ENCODE measurements around the gene XYLB. TPM values are rescaled to one million over a fixed set of nuclear protein-coding genes. Genes with fewer than 3 reads are reported as not detected.
"Not testable (repeated sequence)": the region's sequence is repeated elsewhere in the genome, so short reads cannot be mapped to it uniquely, and the experiment has no call there.

The XYLB gene
- total RNA-seq, 6 experiments from 2014 or later, result 26.2 to 48.3 (median 36.6) TPM

- Histone ChIP-seq H3K36me3 (no peaks in the 10 kb centered on the region), H3K4me1 (no peaks in the 10 kb centered on the region), H3K9me3 (no peaks in the 10 kb centered on the region), H3K27ac (no peak overlapping the region), H3K27me3 (no peaks in the 10 kb centered on the region), H3K4me3 (no peak overlapping the region)
- DNase-seq, result no peak
- WGBS (ENCODE audit: insufficient coverage, low coverage, low lambda C conversion rate, missing lambda C conversion rate), result 81% methylated on average over 4 of the region's 10 CpGs
- no peak for ATAC-seq
- TF ChIP-seq POLR2A (IDR thresholded peaks at IDR 0.05) (no peak), CTCF (IDR thresholded peaks at IDR 0.05) (no peak)
- intact Hi-C loops (cut with DNase I), result no loop called here
These were observed 30.9 kb upstream of the XYLB start for GRCh38 chr3:38315488-38316230.

GRCh38 chr3:38316356-38317191 is 30.0 kb upstream of the XYLB start:
- Histone ChIP-seq H3K36me3 (no peaks in the 10 kb centered on the region), H3K9me3 (no peaks in the 10 kb centered on the region), H3K4me3 (no peak overlapping the region), H3K27me3 (no peaks in the 10 kb centered on the region), H3K4me1 (no peaks in the 10 kb centered on the region), H3K27ac (no peak overlapping the region)
- WGBS (ENCODE audit: insufficient coverage, low coverage, low lambda C conversion rate, missing lambda C conversion rate), result 84% methylated on average over 17 of the region's 22 CpGs
- ATAC-seq (no peak), DNase-seq (no peak)
- intact Hi-C loops (cut with DNase I), result no loop called here
- TF ChIP-seq POLR2A (IDR thresholded peaks at IDR 0.05), result no peak
- TF ChIP-seq CTCF (IDR thresholded peaks at IDR 0.05), result no peak

- ATAC-seq (no peak), DNase-seq (no peak)
- H3K27me3 ChIP-seq, result no peaks in the 10 kb centered on the region
- H3K36me3 ChIP-seq, result no peaks in the 10 kb centered on the region
- 74% methylated on average over 7 of the region's 7 CpGs for WGBS (ENCODE audit: insufficient coverage, low coverage, low lambda C conversion rate, missing lambda C conversion rate)
- H3K4me3 ChIP-seq, result no peak overlapping the region
- TF ChIP-seq POLR2A (IDR thresholded peaks at IDR 0.05) (no peak), CTCF (IDR thresholded peaks at IDR 0.05) (no peak)
- H3K27ac ChIP-seq, result no peak overlapping the region
- no peaks in the 10 kb centered on the region for H3K9me3 ChIP-seq
- intact Hi-C loops (cut with DNase I), result no loop called here
- no peaks in the 10 kb centered on the region for H3K4me1 ChIP-seq
These were observed 29.3 kb upstream of the XYLB start for GRCh38 chr3:38317192-38317759.

GRCh38 chr3:38318766-38319671 is 27.6 kb upstream of the XYLB start:
- Histone ChIP-seq H3K27ac (no peak overlapping the region), H3K9me3 (no peaks in the 10 kb centered on the region), H3K36me3 (no peaks in the 10 kb centered on the region), H3K27me3 (no peaks in the 10 kb centered on the region), H3K4me3 (no peak overlapping the region), H3K4me1 (no peaks in the 10 kb centered on the region)
- no peak for DNase-seq
- WGBS (ENCODE audit: insufficient coverage, low coverage, low lambda C conversion rate, missing lambda C conversion rate), result 92% methylated on average over 3 of the region's 8 CpGs
- intact Hi-C loops (cut with DNase I), result no loop called here
- TF ChIP-seq POLR2A (IDR thresholded peaks at IDR 0.05) (no peak), CTCF (IDR thresholded peaks at IDR 0.05) (no peak)
- no peak for ATAC-seq

GRCh38 chr3:38320638-38321037 is 25.9 kb upstream of the XYLB start:
- ATAC-seq; H3K36me3 ChIP-seq; H3K27me3 ChIP-seq; DNase-seq; H3K4me1 ChIP-seq; H3K27ac ChIP-seq; H3K9me3 ChIP-seq; H3K4me3 ChIP-seq; intact Hi-C loops (cut with DNase I): not testable (repeated sequence)
- WGBS (ENCODE audit: insufficient coverage, low coverage, low lambda C conversion rate, missing lambda C conversion rate), result 92% methylated on average over 4 of the region's 4 CpGs

All from right lobe of liver (tissue), 6 donors.